ENCODE measurements around the gene SCARB2.

DNA sequence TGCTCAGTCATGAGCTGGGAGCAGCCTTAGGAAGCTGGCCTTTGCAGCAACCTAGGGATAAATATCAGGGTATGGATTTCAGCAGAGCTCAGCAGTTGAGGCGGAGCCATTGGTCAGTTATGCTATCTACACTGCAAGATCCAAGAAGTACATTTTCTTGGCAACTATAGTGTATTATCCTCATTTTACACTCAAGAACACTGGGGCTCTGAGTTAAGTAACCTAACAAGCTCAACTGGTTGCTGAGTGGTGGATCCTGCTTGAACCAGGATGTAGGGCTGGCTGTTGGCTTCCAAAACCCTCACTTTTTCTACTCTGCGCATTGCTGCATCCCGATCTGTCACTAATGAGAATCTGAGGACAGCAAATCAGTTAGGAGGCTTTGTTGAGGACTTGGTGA is 1.5 kb upstream of the SCARB2 start:
- TF ChIP-seq GATA3 (IDR thresholded peaks at IDR 0.05; ENCODE audit: low read depth, low read length) = no peak
- no peak for TF ChIP-seq GATA2 (IDR thresholded peaks at IDR 0.05; ENCODE audit: low read depth, low read length)
